C4-2B (cell line): ENCODE data around the gene TXNRD3.

ENCODE experiments used
- CTCF ChIP-seq: fragments of 450-650 bp; conservative IDR thresholded peaks from 2 replicates; pipeline ENCODE4 v1.5.1; 2017; ENCODE audit warnings: mild to moderate bottlenecking
- ZFX ChIP-seq: fragments of 450-650 bp; IDR thresholded peaks from 2 replicates; pipeline ENCODE4 v1.6.1; 2017

GRCh38 chr3:126668450-126669401, 13.8 kb upstream of the TXNRD3 start:
- TF ChIP-seq ZFX: no peak
- no peak for TF ChIP-seq CTCF
